ENCODE results near the gene ARNT2.

GRCh38 chr15:80637747-80638146 is 233.6 kb downstream of the ARNT2 start:
- TF ChIP-seq CTCF (conservative IDR thresholded peaks at IDR 0.05 in 1 of 2, IDR thresholded peaks at IDR 0.05 in 1 of 2; ENCODE audit: low read depth in 1 of 2, low read length in 2 of 2) = no peak
- no peak for TF ChIP-seq EZH2 (IDR thresholded peaks at IDR 0.05; ENCODE audit: low read length, missing control alignments)
